ENCODE results near the gene MORN1. TPM values are rescaled to one million over a fixed set of nuclear protein-coding genes. Genes with fewer than 3 reads are reported as not detected.

MORN1 gene
- total RNA-seq, 1 donor from 2014 or later: 10.8 TPM

DNA sequence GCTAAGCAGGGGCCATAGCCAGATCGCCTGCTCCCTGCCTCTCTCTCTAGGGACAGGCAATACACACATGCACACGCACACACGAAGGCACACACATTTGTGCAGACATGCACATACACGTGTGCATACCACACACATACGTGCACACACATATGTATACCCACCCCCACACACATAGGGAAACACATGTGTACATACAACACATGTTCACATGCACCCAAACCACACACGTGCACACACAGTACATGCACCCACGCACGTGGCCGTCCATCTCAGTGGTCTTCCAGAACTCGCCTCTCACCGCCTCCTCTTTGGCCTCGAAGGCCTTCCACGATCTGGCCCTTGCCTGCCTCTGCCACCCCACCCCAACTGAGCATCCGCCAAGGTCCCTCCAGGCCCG, 46.3 kb upstream of the MORN1 start:
- no peak for DNase-seq
- no peaks in the 10 kb centered on the region for H3K36me3 Mint-ChIP-seq (ENCODE audit: unreplicated experiment)
- peaks cover 15% of the 10 kb centered on the region for H3K4me1 Mint-ChIP-seq (ENCODE audit: low read depth, unreplicated experiment)
- peaks cover 6% of the 10 kb centered on the region for H3K9me3 Mint-ChIP-seq (ENCODE audit: unreplicated experiment)
- TF ChIP-seq CTCF (IDR thresholded peaks at IDR 0.05; ENCODE audit: partially characterized antibody, unreplicated experiment): no peak
- no peak overlapping the region for H3K4me3 Mint-ChIP-seq (ENCODE audit: unreplicated experiment)
- peaks cover 4% of the 10 kb centered on the region for H3K27me3 Mint-ChIP-seq (ENCODE audit: unreplicated experiment)
- H3K27ac Mint-ChIP-seq (ENCODE audit: unreplicated experiment): no peak overlapping the region

DNA sequence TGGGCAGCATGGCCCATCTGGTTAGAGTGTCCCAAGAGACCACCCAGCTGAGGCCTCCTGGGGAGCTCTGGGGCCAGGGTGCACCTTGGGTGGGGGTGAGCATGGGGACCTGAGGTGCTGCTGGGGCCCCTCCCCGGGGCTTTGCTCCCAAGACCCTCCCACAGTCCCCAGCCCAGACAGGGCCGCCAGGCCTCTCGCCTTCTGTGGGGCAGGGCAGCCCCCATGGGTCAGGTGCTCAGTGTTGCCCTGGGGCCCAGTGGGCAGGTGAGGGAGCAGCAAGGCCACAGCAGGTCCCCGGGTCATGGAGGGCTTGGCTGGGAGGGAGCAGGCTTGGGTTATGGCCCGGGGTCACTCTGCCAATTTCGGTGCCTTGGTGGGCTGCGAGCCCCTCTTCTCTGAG, 45.5 kb upstream of the MORN1 start:
- no peak for DNase-seq
- H3K36me3 Mint-ChIP-seq (ENCODE audit: unreplicated experiment): no peaks in the 10 kb centered on the region
- peaks cover 4% of the 10 kb centered on the region for H3K27me3 Mint-ChIP-seq (ENCODE audit: unreplicated experiment)
- H3K9me3 Mint-ChIP-seq (ENCODE audit: unreplicated experiment): peaks cover 6% of the 10 kb centered on the region
- no peak for TF ChIP-seq CTCF (IDR thresholded peaks at IDR 0.05; ENCODE audit: partially characterized antibody, unreplicated experiment)
- no peak overlapping the region for H3K4me3 Mint-ChIP-seq (ENCODE audit: unreplicated experiment)
- H3K4me1 Mint-ChIP-seq (ENCODE audit: low read depth, unreplicated experiment): peaks cover 15% of the 10 kb centered on the region
- H3K27ac Mint-ChIP-seq (ENCODE audit: unreplicated experiment): no peak overlapping the region

- no peak for TF ChIP-seq CTCF (IDR thresholded peaks at IDR 0.05; ENCODE audit: partially characterized antibody, unreplicated experiment)
- Mint-ChIP-seq H3K9me3 (ENCODE audit: unreplicated experiment) (peaks cover 6% of the 10 kb centered on the region), H3K4me3 (ENCODE audit: unreplicated experiment) (no peak overlapping the region), H3K27ac (ENCODE audit: unreplicated experiment) (no peak overlapping the region), H3K4me1 (ENCODE audit: low read depth, unreplicated experiment) (peaks cover 18% of the 10 kb centered on the region), H3K36me3 (ENCODE audit: unreplicated experiment) (no peaks in the 10 kb centered on the region), H3K27me3 (ENCODE audit: unreplicated experiment) (peaks cover 4% of the 10 kb centered on the region)
- no peak for DNase-seq
Observed at GRCh38 chr1:2435746-2436355, 44.5 kb upstream of the MORN1 start.

DNA sequence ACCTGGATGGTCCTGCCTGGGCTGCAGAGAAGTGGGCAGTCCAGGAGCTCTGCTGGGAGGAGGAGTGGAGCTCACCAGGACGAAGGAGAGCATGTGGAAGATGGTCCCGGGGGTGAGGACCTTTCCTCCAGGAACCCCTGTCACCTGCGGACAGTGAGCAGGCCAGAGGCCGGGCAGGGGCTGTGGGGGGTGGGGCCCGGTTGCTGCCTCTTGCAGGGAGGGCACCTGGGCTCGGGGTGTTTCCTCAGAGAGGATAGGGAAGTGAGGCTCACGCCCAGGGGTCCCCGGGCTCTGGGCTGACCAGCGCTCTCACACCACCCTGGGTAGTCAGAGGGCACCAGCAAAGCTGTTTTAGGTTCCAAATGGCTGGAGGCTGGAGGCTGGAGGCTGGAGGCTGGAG, 43.7 kb upstream of the MORN1 start:
- Mint-ChIP-seq H3K36me3 (ENCODE audit: unreplicated experiment) (no peaks in the 10 kb centered on the region), H3K4me3 (ENCODE audit: unreplicated experiment) (no peak overlapping the region), H3K4me1 (ENCODE audit: low read depth, unreplicated experiment) (peaks cover 18% of the 10 kb centered on the region), H3K27me3 (ENCODE audit: unreplicated experiment) (peaks cover 4% of the 10 kb centered on the region), H3K9me3 (ENCODE audit: unreplicated experiment) (peaks cover 6% of the 10 kb centered on the region), H3K27ac (ENCODE audit: unreplicated experiment) (no peak overlapping the region)
- TF ChIP-seq CTCF (IDR thresholded peaks at IDR 0.05; ENCODE audit: partially characterized antibody, unreplicated experiment): no peak
- no peak for DNase-seq

DNA sequence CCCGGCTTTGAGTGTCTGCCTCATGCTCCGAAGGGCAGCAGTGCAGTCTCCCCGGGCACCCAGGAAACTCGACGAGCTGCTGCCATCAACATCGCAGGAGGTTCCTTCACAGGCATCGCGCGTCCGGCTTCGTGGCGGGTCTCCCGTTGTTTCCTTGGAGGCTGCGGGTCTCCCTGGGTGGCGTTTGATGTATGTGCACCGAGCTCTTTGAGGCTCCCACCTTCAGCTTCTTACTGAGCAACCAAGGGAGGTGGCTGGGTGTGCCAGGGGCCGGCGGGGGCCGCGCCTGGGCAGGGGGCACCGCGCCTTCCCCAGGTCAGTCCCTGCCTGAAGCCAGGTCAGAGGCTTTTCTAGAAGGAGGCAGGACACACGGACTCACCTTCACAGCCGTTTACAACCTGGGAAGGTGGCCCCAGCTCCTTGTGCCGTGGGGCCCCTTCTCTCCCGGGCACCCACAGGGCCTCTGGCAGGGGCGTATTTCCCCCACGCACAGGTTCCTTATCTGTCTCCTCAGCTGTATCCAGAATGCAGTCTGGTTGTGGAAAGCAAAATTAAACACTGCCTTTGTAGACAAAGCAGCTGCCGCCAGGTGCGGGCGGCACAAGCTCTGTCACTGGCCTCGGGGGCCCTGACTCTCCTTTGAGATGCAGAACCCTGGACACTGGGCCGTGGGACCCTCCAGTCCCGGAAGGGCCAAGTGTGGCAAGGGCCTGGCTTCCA, 42.7 kb upstream of the MORN1 start:
- Mint-ChIP-seq H3K27ac (ENCODE audit: unreplicated experiment) (no peak overlapping the region), H3K27me3 (ENCODE audit: unreplicated experiment) (no peaks in the 10 kb centered on the region), H3K4me3 (ENCODE audit: unreplicated experiment) (no peak overlapping the region), H3K9me3 (ENCODE audit: unreplicated experiment) (peaks cover 2% of the 10 kb centered on the region), H3K36me3 (ENCODE audit: unreplicated experiment) (no peaks in the 10 kb centered on the region), H3K4me1 (ENCODE audit: low read depth, unreplicated experiment) (peaks cover 11% of the 10 kb centered on the region)
- DNase-seq: no peak
- no peak for TF ChIP-seq CTCF (IDR thresholded peaks at IDR 0.05; ENCODE audit: partially characterized antibody, unreplicated experiment)
